Kidney (tissue), 14 donors: Measurements from ENCODE around the gene TTLL11. TPM values are rescaled to one million over a fixed set of nuclear protein-coding genes. Genes with fewer than 3 reads are reported as not detected.

Source experiments
- DNase-seq, 5 donors: peaks; one replicate each; pipeline ENCODE4 v3.0.0-alpha.2; 2013 to 2020
- FAIRE-seq: peaks from 2 replicates; lab custom pipeline; 2012; peaks lifted over from hg19 to GRCh38; lab: Jason Lieb, UNC
- H3K27ac ChIP-seq, 2 donors: one replicate each; pipeline ENCODE4 v1.7.0; 2013; ENCODE audit warnings: low read depth in 2 of 2, low read length in 2 of 2, inconsistent platforms in 1 of 2
- H3K27me3 ChIP-seq: one replicate; pipeline ENCODE4 v1.7.1; 2013; ENCODE audit warnings: low read length, inconsistent platforms; ENCODE audit not compliant: control insufficient read depth, insufficient read depth
- H3K36me3 ChIP-seq, 3 donors: one replicate each; pipeline versions ENCODE4 v1.7.0 to v1.7.1; 2013; ENCODE audit warnings: low read length in 3 of 3, control low read depth in 1 of 3, inconsistent platforms in 1 of 3; ENCODE audit not compliant: insufficient read depth in 3 of 3, control insufficient read depth in 2 of 3
- H3K4me1 ChIP-seq, 3 donors: one replicate each; pipeline versions ENCODE4 v1.7.0 to v1.7.1; 2013; ENCODE audit warnings: low read length in 3 of 3, inconsistent platforms in 1 of 3, low read depth in 1 of 3; ENCODE audit not compliant: control insufficient read depth in 2 of 3, insufficient read depth in 2 of 3
- H3K4me3 ChIP-seq, 3 donors: one replicate each; pipeline versions ENCODE4 v1.7.0 to v1.8.1; 2013; ENCODE audit warnings: low read length in 3 of 3, control low read depth in 1 of 3, inconsistent platforms in 1 of 3
- H3K9ac ChIP-seq, 3 donors: one replicate each; pipeline versions ENCODE4 v1.7.0 to v1.7.1; 2013; ENCODE audit warnings: low read length in 3 of 3, control low read depth in 1 of 3, inconsistent platforms in 1 of 3
- H3K9me3 ChIP-seq, 3 donors: one replicate each; pipeline versions ENCODE4 v1.7.0 to v1.7.1; 2013; ENCODE audit warnings: low read length in 3 of 3, control low read depth in 1 of 3, inconsistent platforms in 1 of 3; ENCODE audit not compliant: control insufficient read depth in 2 of 3, insufficient read depth in 1 of 3
- intact Hi-C: fragments of 100-400 bp; cut with DNase I; formaldehyde crosslinking; loops from one replicate; pipeline ENCODE4 v1.11.1; 2022
- polyA plus RNA-seq: library from polyadenylated mRNA; stranded (reverse); fragments of 350-450 nt; fragmentation: Illumina TruSeq; extraction: RNeasy Lipid Tissue Mini Kit (QIAGEN cat#74804); gene quantifications from one replicate; pipeline ENCODE4 v1.2.3, GENCODE V29; 2014; ENCODE audit warnings: low read depth, low replicate concordance; ENCODE audit not compliant: insufficient read depth
- total RNA-seq: library from RNA; stranded (reverse); fragmentation: NEBNext Ultra II Directional; extraction: Animal tissue kit (Norgen Biotek cat#: 25700); gene quantifications from one replicate; pipeline ENCODE4 v1.2.1, GENCODE V29; 2021
- TF ChIP-seq, protein P1 (sequence below): IDR thresholded peaks from 3 replicates; pipeline ENCODE4 v1.5.1; 2012; ENCODE audit warnings: mild to moderate bottlenecking, moderate library complexity, borderline replicate concordance; ENCODE audit not compliant: insufficient read depth; ENCODE audit errors: extremely low read depth
- donor health status: control.
- donor health status: control.
- donor health status: control.
- donor health status: control.
- donor health status: control.
- donor health status: DM: yes; HTN: yes; CAD: no.
- donor health status: Normal renal cell carcinoma (clear cell type).

Gene TTLL11
- total and polyA plus RNA-seq, 2 donors from 2014 or later, result 2.3 to 10.0 TPM

- peak in 4 of 5 donors; percentile 73 to 86 (median 79) for DNase-seq
- Histone ChIP-seq H3K4me1 (peaks cover 0 to 3% (median 0%) of the 10 kb centered on the region in 3 donors), H3K27me3 (no peaks in the 10 kb centered on the region), H3K9me3 (no peaks in the 10 kb centered on the region), H3K4me3 (no peak overlapping the region), H3K36me3 (no peaks in the 10 kb centered on the region), H3K9ac (no peak overlapping the region), H3K27ac (no peak overlapping the region)
- TF ChIP-seq, protein P1, sequence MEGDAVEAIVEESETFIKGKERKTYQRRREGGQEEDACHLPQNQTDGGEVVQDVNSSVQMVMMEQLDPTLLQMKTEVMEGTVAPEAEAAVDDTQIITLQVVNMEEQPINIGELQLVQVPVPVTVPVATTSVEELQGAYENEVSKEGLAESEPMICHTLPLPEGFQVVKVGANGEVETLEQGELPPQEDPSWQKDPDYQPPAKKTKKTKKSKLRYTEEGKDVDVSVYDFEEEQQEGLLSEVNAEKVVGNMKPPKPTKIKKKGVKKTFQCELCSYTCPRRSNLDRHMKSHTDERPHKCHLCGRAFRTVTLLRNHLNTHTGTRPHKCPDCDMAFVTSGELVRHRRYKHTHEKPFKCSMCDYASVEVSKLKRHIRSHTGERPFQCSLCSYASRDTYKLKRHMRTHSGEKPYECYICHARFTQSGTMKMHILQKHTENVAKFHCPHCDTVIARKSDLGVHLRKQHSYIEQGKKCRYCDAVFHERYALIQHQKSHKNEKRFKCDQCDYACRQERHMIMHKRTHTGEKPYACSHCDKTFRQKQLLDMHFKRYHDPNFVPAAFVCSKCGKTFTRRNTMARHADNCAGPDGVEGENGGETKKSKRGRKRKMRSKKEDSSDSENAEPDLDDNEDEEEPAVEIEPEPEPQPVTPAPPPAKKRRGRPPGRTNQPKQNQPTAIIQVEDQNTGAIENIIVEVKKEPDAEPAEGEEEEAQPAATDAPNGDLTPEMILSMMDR, result no peak
- intact Hi-C loops, result no loop called here
- no peak for FAIRE-seq
Measured at GRCh38 chr9:122131401-122132001, 38.4 kb upstream of the TTLL11 start.

DNA sequence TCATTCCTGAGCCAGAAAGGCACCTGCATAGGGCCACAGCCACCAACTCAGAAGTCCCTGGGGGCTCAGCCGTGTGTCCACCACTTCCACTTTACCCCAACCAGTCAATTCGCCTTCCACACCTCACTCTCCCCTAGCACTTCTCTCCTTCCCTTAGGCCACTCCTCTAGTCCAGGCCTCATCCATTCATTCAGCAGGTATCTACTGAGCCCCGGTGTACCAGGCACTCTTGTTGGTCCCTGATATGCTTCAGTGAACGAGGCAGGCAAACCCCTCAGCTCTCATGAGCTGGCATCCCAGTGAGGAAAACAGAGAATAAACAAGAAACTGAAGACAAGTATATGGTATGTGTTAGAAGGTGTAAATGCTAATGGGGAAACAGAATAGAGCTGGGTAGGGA is 37.7 kb upstream of the TTLL11 start:
- DNase-seq (no peak), FAIRE-seq (no peak)
- peaks cover 0 to 10% (median 0%) of the 10 kb centered on the region in 3 donors for H3K4me1 ChIP-seq
- peaks cover 4% of the 10 kb centered on the region for H3K27me3 ChIP-seq
- no peaks in the 10 kb centered on the region for H3K36me3 ChIP-seq
- intact Hi-C loops, result no loop called here
- no peaks in the 10 kb centered on the region for H3K9me3 ChIP-seq
- H3K4me3 ChIP-seq, result no peak overlapping the region
- TF ChIP-seq, protein P1, result no peak
- H3K27ac ChIP-seq, result no peak overlapping the region
- H3K9ac ChIP-seq, result no peak overlapping the region

DNA sequence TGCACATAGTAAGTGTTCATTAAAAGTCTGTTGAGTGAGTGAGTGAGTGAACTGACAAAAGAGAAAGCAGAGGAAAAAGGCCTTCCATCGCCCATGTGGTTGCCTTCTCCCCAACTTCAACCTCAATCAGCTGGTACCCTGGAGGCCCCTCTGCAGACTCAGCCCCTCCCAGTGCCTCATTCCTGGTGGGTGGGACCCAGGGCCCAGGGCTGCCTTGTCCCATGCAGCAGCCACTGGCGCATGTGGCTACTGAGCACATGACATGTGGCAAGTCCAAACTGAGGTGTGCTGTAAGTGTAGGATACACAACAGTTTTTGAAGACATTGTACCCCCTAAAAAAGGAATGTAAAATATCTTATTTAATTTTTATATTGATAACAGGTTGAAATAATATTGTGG is 36.9 kb upstream of the TTLL11 start:
- H3K9me3 ChIP-seq, result no peaks in the 10 kb centered on the region
- H3K27ac ChIP-seq, result no peak overlapping the region
- no peaks in the 10 kb centered on the region for H3K36me3 ChIP-seq
- H3K27me3 ChIP-seq, result peaks cover 10% of the 10 kb centered on the region
- FAIRE-seq (no peak), DNase-seq (no peak)
- intact Hi-C loops, result no loop called here
- TF ChIP-seq, protein P1, result no peak
- H3K4me1 ChIP-seq, result peaks cover 0 to 11% (median 0%) of the 10 kb centered on the region in 3 donors
- H3K9ac ChIP-seq, result no peak overlapping the region
- H3K4me3 ChIP-seq, result no peak overlapping the region

- Histone ChIP-seq H3K36me3 (no peaks in the 10 kb centered on the region), H3K27ac (no peak overlapping the region), H3K4me1 (peaks cover 0 to 11% (median 0%) of the 10 kb centered on the region in 3 donors), H3K9me3 (no peaks in the 10 kb centered on the region), H3K27me3 (peaks cover 10% of the 10 kb centered on the region), H3K4me3 (no peak overlapping the region), H3K9ac (no peak overlapping the region)
- no peak for DNase-seq
- no peak for FAIRE-seq
- TF ChIP-seq, protein P1, result no peak
- intact Hi-C loops, result no loop called here
Measured at GRCh38 chr9:122128969-122129343, 35.8 kb upstream of the TTLL11 start.
